WTC11 (cell line): Measurements from ENCODE around the gene KCNB1. TPM values are rescaled to one million over a fixed set of nuclear protein-coding genes. Genes with fewer than 3 reads are reported as not detected.

ENCODE experiments used
- ATAC-seq: fragments of 200-7000 bp; cut with Tn5 transposase; 2 replicates; pipeline ENCODE4 v1.10.0; 2021; ENCODE audit warnings: mild to moderate bottlenecking, moderate library complexity
- CTCF ChIA-PET: fragments of 300-600 bp; sonication (Branson Sonifier 250); formaldehyde crosslinking; loops from one replicate; lab custom pipeline; 2021; ENCODE audit warnings: antibody characterized with exemption; lab: Charles Lee
- POLR2A ChIA-PET: fragments of 350-600 bp; sonication (Branson Sonifier 250); formaldehyde crosslinking; loops from one replicate; lab custom pipeline; 2021; ENCODE audit warnings: antibody characterized with exemption; lab: Charles Lee
- DNase-seq: peaks from one replicate; pipeline ENCODE4 v3.0.0; 2021; ENCODE audit warnings: low spot score
- H3K27ac Mint-ChIP-seq: 2 replicates; pipeline ENCODE4 v1.8.0; 2021; ENCODE audit warnings: mixed read lengths
- H3K27me3 Mint-ChIP-seq: 2 replicates; pipeline ENCODE4 v1.8.0; 2021; ENCODE audit warnings: low read depth, mild to moderate bottlenecking, moderate library complexity, mixed read lengths
- H3K36me3 Mint-ChIP-seq: 2 replicates; pipeline ENCODE4 v1.8.0; 2021; ENCODE audit warnings: mixed read lengths
- H3K4me1 Mint-ChIP-seq: 2 replicates; pipeline ENCODE4 v1.8.0; 2022; ENCODE audit warnings: mixed read lengths
- H3K4me3 Mint-ChIP-seq: 2 replicates; pipeline ENCODE4 v1.8.0; 2021; ENCODE audit warnings: mild to moderate bottlenecking, moderate library complexity, mixed read lengths
- H3K9me3 Mint-ChIP-seq: 2 replicates; pipeline ENCODE4 v1.8.0; 2021; ENCODE audit warnings: mixed read lengths
- E2F1 ChIP-seq: sonication (generic); formaldehyde crosslinking; IDR thresholded peaks from 2 replicates; pipeline ENCODE4 v1.8.0; 2022; ENCODE audit warnings: mild to moderate bottlenecking, missing genetic modification reagents
- GTF2I ChIP-seq: fragments of 250-450 bp; sonication (Bioruptor Pico); conservative IDR thresholded peaks from 2 replicates; pipeline ENCODE4 v1.4.0; 2021; ENCODE audit warnings: mild to moderate bottlenecking
- HMGA2 ChIP-seq: fragments of 250-450 bp; sonication (Bioruptor Pico); IDR thresholded peaks from 2 replicates; pipeline ENCODE4 v1.4.0; 2021; ENCODE audit warnings: mild to moderate bottlenecking, moderate library complexity
- NFATC4 ChIP-seq: fragments of 250-450 bp; sonication (Bioruptor Pico); IDR thresholded peaks from 2 replicates; pipeline ENCODE4 v1.9.0; 2021; ENCODE audit warnings: mild to moderate bottlenecking
- STAT6 ChIP-seq: sonication (generic); formaldehyde crosslinking; conservative IDR thresholded peaks from 2 replicates; pipeline ENCODE4 v1.8.1; 2023; ENCODE audit warnings: mild to moderate bottlenecking, low read depth, missing genetic modification reagents, moderate library complexity
- TP53 ChIP-seq: sonication (generic); formaldehyde crosslinking; IDR thresholded peaks from 2 replicates; pipeline ENCODE4 v1.8.1; 2023; ENCODE audit warnings: mild to moderate bottlenecking, missing genetic modification reagents
- USF1 ChIP-seq: sonication (generic); formaldehyde crosslinking; IDR thresholded peaks from 2 replicates; pipeline ENCODE4 v1.8.0; 2022; ENCODE audit warnings: mild to moderate bottlenecking, missing genetic modification reagents
- ZNF416 ChIP-seq: fragments of 250-450 bp; sonication (Bioruptor Pico); IDR thresholded peaks from 2 replicates; pipeline ENCODE4 v1.9.0; 2021; ENCODE audit warnings: mild to moderate bottlenecking, inconsistent platforms
- total RNA-seq: library from RNA; stranded (reverse); gene quantifications from 3 replicates; pipeline ENCODE4 v1.2.3, GENCODE V29; 2021
- TF ChIP-seq, protein P1 (sequence below): fragments of 250-450 bp; sonication (Bioruptor Pico); IDR thresholded peaks from 2 replicates; pipeline ENCODE4 v1.9.0; 2021; ENCODE audit warnings: mild to moderate bottlenecking
- TF ChIP-seq, protein P2 (sequence below): fragments of 250-450 bp; sonication (Bioruptor Pico); conservative IDR thresholded peaks from 2 replicates; pipeline ENCODE4 v1.9.0; 2021; ENCODE audit warnings: mild to moderate bottlenecking

Gene KCNB1
- total RNA-seq, 1 experiment from 2014 or later, result 1.1 TPM

DNA sequence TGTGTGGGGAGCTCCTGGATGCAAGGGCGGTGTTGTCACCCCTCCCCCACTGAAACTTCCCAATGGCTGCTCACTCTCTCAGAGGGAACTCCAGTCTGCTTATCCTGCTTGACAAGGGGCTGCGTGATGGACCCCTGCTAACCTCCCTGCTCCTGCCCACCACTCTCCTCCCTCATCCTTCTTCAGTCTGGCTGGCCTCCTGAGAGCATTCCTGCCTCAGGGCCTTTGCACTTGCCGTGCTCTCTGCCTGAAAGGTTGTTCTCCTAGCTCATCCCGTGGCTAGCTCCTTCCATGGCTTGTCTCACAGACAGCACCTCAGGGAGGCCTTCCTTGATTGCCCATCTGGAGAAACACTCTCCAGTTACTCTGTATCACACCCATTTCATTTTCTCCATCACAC is 130.7 kb downstream of the KCNB1 start:
- POLR2A ChIA-PET, result no interaction called here
- H3K9me3 Mint-ChIP-seq, result no peaks in the 10 kb centered on the region
- no peak for TF ChIP-seq E2F1
- no peak for TF ChIP-seq TP53 (CRISPR knock-in tag)
- 0 out of 2 replicates have a peak, but pooled peaks have one; percentile 9 for TF ChIP-seq GTF2I (CRISPR knock-in tag)
- no peak overlapping the region for H3K27ac Mint-ChIP-seq
- CTCF ChIA-PET, result interaction anchor here (1.1 to 5.0 kb wide), 4 partner anchors 17 to 132 kb away, joined by 3 to 15 read pairs (median 4); no protein-coding TSS in a partner anchor
- peaks cover 5% of the 10 kb centered on the region for H3K4me1 Mint-ChIP-seq
- no peaks in the 10 kb centered on the region for H3K27me3 Mint-ChIP-seq
- DNase-seq (no peak), ATAC-seq (no peak)
- H3K36me3 Mint-ChIP-seq, result no peaks in the 10 kb centered on the region
- no peak overlapping the region for H3K4me3 Mint-ChIP-seq

GRCh38 chr20:49349694-49350252 is 132.7 kb downstream of the KCNB1 start:
- Mint-ChIP-seq H3K27ac (no peak overlapping the region), H3K36me3 (no peaks in the 10 kb centered on the region), H3K4me3 (no peak overlapping the region), H3K4me1 (peaks cover 5% of the 10 kb centered on the region), H3K27me3 (no peaks in the 10 kb centered on the region), H3K9me3 (no peaks in the 10 kb centered on the region)
- ChIA-PET POLR2A (no interaction called here), CTCF (interaction anchor here (1.6 to 5.0 kb wide), 2 partner anchors 27 to 134 kb away, joined by 3 to 15 read pairs; no protein-coding TSS in a partner anchor)
- TF ChIP-seq, protein P1, sequence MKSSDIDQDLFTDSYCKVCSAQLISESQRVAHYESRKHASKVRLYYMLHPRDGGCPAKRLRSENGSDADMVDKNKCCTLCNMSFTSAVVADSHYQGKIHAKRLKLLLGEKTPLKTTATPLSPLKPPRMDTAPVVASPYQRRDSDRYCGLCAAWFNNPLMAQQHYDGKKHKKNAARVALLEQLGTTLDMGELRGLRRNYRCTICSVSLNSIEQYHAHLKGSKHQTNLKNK, result no peak
- no peak for TF ChIP-seq STAT6
- TF ChIP-seq ZNF416 (CRISPR knock-in tag), result no peak
- no peak for ATAC-seq
- no peak for DNase-seq

GRCh38 chr20:49349078-49349477 is 133.4 kb downstream of the KCNB1 start:
- CTCF ChIA-PET, result interaction anchor here (2.1 to 5.0 kb wide), 2 partner anchors 36 to 135 kb away, joined by 6 to 15 read pairs; no protein-coding TSS in a partner anchor
- peaks cover 5% of the 10 kb centered on the region for H3K4me1 Mint-ChIP-seq

More at GRCh38 chr20:49349078-49349477, 133.4 kb downstream of the KCNB1 start:
- Mint-ChIP-seq H3K27ac (no peak overlapping the region), H3K27me3 (no peaks in the 10 kb centered on the region), H3K4me3 (no peak overlapping the region), H3K36me3 (no peaks in the 10 kb centered on the region), H3K9me3 (no peaks in the 10 kb centered on the region)
- DNase-seq, result no peak
- POLR2A ChIA-PET, result interaction anchor here (0.6 kb wide), 1 partner anchor 36 kb away, joined by 3 read pairs; no protein-coding TSS in a partner anchor
- TF ChIP-seq NFATC4 (CRISPR knock-in tag), result no peak
- TF ChIP-seq HMGA2 (CRISPR knock-in tag), result no peak
- no peak for TF ChIP-seq TP53 (CRISPR knock-in tag)
- TF ChIP-seq, protein P2, sequence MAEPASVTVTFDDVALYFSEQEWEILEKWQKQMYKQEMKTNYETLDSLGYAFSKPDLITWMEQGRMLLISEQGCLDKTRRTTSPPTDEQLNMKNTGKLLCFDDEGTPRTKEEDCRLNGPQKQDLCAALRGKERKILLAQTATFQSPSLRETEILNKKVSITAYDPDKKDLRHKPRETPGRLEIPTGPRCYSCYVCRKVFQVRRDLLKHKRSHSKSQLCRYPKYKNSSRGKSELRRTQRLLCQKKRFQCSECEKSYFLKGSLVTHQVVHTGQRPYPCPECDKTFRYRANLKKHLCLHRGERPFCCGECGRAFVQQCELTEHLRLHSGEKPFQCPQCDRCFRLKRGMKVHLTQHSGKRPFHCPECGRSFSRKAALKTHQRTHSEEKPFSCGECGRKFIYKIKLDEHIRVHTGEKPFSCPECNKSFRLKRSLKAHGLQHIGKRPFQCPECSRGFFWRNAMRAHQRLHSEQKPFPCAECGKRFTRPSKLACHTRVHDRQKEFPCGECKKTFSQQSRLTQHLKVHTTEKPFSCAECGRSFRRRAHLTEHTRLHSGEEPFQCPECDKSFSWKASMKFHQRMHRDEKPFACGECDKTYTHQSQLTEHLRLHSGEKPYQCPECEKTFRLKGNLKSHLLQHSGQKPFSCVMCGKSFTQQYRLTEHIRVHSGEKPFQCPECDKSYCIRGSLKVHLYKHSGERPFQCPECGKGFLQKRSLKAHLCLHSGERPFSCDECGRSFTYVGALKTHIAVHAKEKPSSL (CRISPR knock-in tag), result no peak
- TF ChIP-seq USF1 (CRISPR knock-in tag), result no peak
- no peak for ATAC-seq
